Osteoblast (primary cell): Measurements from ENCODE around the gene DNHD1. TPM values are rescaled to one million over a fixed set of nuclear protein-coding genes. Genes with fewer than 3 reads are reported as not detected.

ENCODE experiments used
- DNase-seq: peaks from one replicate; pipeline ENCODE4 v3.0.0; 2011; ENCODE audit warnings: low spot score, mixed read lengths; ENCODE audit not compliant: insufficient read length; ENCODE audit errors: missing footprints
- H2AFZ ChIP-seq: 2 replicates; pipeline ENCODE4 v1.6.0; 2011; ENCODE audit warnings: mild to moderate bottlenecking, low read length
- H3K27ac ChIP-seq: 2 replicates; pipeline ENCODE4 v1.5.1; 2011; ENCODE audit warnings: mild to moderate bottlenecking, low read depth, low read length, moderate library complexity
- H3K27me3 ChIP-seq: 2 replicates; pipeline ENCODE4 v1.6.0; 2012; ENCODE audit warnings: mild to moderate bottlenecking, control low read depth, inconsistent platforms, low read length, moderate library complexity; ENCODE audit not compliant: insufficient read depth
- H3K36me3 ChIP-seq: 2 replicates; pipeline ENCODE4 v1.5.1; 2011; ENCODE audit warnings: mild to moderate bottlenecking, low read length, control low read depth, moderate library complexity; ENCODE audit not compliant: insufficient read depth
- H3K4me1 ChIP-seq: 2 replicates; pipeline ENCODE4 v1.5.1; 2011; ENCODE audit warnings: mild to moderate bottlenecking, low read length, control low read depth, moderate library complexity; ENCODE audit not compliant: insufficient read depth
- H3K4me2 ChIP-seq: 2 replicates; pipeline ENCODE4 v1.6.0; 2011; ENCODE audit warnings: mild to moderate bottlenecking, low read length; ENCODE audit not compliant: insufficient read depth
- H3K4me3 ChIP-seq: fragments of 200-600 bp; sonication (generic); 3 replicates; pipeline ENCODE4 v1.5.1; 2012; ENCODE audit warnings: mild to moderate bottlenecking, low read length, inconsistent platforms; ENCODE audit not compliant: insufficient read depth
- H3K79me2 ChIP-seq: 2 replicates; pipeline ENCODE4 v1.6.0; 2012; ENCODE audit warnings: mild to moderate bottlenecking, low read length, control low read depth, inconsistent platforms; ENCODE audit not compliant: insufficient read depth
- H3K9me3 ChIP-seq: 2 replicates; pipeline ENCODE4 v1.5.1; 2011; ENCODE audit warnings: low read depth, low read length, control low read depth
- H4K20me1 ChIP-seq: 2 replicates; pipeline ENCODE4 v1.6.0; 2012; ENCODE audit warnings: mild to moderate bottlenecking, low read length, control low read depth; ENCODE audit not compliant: insufficient read depth
- total RNA-seq: library from RNA; depleted of rRNA; stranded (reverse); fragments of >200 nt; gene quantifications from 2 replicates; pipeline ENCODE4 v1.2.3, GENCODE V29; 2012
- TF ChIP-seq, protein P1 (sequence below): IDR thresholded peaks from 2 replicates; pipeline ENCODE4 v1.5.1; 2011; ENCODE audit warnings: mild to moderate bottlenecking, low read depth, low read length, moderate library complexity; ENCODE audit errors: extremely low read depth

DNHD1 gene
- total RNA-seq, 1 donor, result 9.0 TPM

DNA sequence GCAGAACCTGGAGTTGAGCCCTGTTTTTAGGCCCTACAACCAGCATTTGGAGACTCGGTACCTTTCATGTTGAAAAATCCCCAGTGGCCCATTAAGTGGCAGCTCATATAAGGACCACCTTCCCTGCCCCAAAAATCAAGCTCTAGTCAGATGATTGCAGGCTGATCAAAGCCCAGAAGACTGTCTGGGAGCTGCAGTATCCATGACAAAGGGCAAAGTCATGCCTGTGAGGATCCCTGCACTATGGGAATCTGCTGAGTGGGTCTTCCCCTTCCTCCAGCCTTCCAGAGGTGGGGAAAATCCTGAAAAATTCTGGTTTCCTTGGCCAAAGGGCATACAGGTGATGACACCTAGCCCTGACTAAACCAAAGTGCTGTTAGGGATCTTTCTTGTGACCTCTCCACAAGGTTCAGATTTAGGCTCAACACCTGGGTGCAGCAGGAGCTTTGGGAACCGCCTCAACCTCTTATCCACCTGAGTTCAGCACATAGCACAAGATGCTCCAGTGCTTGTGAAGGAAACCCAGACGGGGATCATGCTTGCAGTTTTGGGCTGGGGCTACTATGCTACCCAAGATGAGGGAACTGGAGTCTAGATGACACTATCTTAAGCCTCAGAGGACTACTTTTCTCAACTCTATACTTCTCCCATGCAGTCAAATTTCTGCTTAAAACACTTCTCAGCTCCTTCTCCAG lies 22.1 kb upstream of the DNHD1 start:
- H3K27ac ChIP-seq, result peak overlapping the region; percentile 85
- peaks cover 14% of the 10 kb centered on the region for H4K20me1 ChIP-seq
- peaks cover 47% of the 10 kb centered on the region for H3K79me2 ChIP-seq
- H3K4me2 ChIP-seq, result peak overlapping the region; percentile 96
- no peak overlapping the region for H3K4me3 ChIP-seq
- peaks cover 33% of the 10 kb centered on the region for H3K36me3 ChIP-seq
- H3K9me3 ChIP-seq, result no peaks in the 10 kb centered on the region
- peaks cover 20% of the 10 kb centered on the region for H3K4me1 ChIP-seq
- no peaks in the 10 kb centered on the region for H3K27me3 ChIP-seq
- TF ChIP-seq, protein P1, sequence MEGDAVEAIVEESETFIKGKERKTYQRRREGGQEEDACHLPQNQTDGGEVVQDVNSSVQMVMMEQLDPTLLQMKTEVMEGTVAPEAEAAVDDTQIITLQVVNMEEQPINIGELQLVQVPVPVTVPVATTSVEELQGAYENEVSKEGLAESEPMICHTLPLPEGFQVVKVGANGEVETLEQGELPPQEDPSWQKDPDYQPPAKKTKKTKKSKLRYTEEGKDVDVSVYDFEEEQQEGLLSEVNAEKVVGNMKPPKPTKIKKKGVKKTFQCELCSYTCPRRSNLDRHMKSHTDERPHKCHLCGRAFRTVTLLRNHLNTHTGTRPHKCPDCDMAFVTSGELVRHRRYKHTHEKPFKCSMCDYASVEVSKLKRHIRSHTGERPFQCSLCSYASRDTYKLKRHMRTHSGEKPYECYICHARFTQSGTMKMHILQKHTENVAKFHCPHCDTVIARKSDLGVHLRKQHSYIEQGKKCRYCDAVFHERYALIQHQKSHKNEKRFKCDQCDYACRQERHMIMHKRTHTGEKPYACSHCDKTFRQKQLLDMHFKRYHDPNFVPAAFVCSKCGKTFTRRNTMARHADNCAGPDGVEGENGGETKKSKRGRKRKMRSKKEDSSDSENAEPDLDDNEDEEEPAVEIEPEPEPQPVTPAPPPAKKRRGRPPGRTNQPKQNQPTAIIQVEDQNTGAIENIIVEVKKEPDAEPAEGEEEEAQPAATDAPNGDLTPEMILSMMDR, result no peak
- no peak overlapping the region for H2AFZ ChIP-seq
- DNase-seq, result no peak

DNA sequence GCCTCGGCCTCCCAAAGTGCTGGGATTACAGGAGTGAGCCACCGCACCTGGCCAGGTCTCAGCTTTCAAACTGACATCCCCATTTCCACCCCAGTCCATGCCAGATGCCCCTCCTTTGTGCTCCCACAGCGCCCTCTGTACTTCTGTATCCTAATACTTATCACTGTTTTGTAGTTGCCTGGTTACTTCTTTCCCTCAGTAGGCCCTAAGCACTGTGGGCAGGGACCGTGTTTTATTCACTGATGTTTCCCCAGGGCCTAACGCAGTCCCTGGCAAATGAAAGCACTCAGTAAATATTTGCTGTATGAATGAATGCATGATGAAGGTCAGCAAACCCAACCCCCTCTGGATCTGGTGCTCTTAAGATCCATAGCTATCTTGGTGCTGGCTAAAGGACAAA lies 21.1 kb upstream of the DNHD1 start:
- Histone ChIP-seq H3K9me3 (no peaks in the 10 kb centered on the region), H3K4me2 (no peak overlapping the region), H2AFZ (no peak overlapping the region), H3K79me2 (peaks cover 52% of the 10 kb centered on the region), H4K20me1 (peaks cover 17% of the 10 kb centered on the region), H3K4me1 (peaks cover 29% of the 10 kb centered on the region), H3K27ac (no peak overlapping the region), H3K36me3 (peaks cover 34% of the 10 kb centered on the region), H3K27me3 (no peaks in the 10 kb centered on the region), H3K4me3 (no peak overlapping the region)
- no peak for DNase-seq
- TF ChIP-seq, protein P1, result no peak

DNA sequence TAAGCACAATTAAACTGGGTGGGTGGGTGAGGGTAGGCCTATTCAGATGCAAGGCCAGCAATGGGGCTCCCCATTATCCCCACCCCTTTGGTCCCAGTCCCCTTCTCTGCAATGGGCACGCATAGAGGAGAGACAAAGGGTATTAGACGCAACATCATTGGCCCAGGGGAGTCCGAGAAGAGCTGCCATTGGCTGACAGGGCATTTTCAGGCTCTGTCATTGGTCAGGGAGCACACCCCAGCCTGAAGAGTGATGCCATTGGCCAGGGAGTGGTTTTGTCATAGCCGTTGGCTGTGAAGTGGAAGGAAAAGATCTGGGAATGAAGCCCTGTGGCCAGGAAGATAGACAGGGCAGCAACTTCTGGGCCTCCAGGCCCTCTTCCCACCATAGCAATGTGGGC lies 20.5 kb upstream of the DNHD1 start:
- peaks cover 29% of the 10 kb centered on the region for H3K4me1 ChIP-seq
- H3K36me3 ChIP-seq, result peaks cover 34% of the 10 kb centered on the region
- H3K27ac ChIP-seq, result no peak overlapping the region
- H3K9me3 ChIP-seq, result no peaks in the 10 kb centered on the region
- H3K79me2 ChIP-seq, result peaks cover 50% of the 10 kb centered on the region
- no peaks in the 10 kb centered on the region for H3K27me3 ChIP-seq
- no peak for DNase-seq
- TF ChIP-seq, protein P1, result no peak
- no peak overlapping the region for H2AFZ ChIP-seq
- H4K20me1 ChIP-seq, result peaks cover 18% of the 10 kb centered on the region
- H3K4me3 ChIP-seq, result no peak overlapping the region
- no peak overlapping the region for H3K4me2 ChIP-seq

DNA sequence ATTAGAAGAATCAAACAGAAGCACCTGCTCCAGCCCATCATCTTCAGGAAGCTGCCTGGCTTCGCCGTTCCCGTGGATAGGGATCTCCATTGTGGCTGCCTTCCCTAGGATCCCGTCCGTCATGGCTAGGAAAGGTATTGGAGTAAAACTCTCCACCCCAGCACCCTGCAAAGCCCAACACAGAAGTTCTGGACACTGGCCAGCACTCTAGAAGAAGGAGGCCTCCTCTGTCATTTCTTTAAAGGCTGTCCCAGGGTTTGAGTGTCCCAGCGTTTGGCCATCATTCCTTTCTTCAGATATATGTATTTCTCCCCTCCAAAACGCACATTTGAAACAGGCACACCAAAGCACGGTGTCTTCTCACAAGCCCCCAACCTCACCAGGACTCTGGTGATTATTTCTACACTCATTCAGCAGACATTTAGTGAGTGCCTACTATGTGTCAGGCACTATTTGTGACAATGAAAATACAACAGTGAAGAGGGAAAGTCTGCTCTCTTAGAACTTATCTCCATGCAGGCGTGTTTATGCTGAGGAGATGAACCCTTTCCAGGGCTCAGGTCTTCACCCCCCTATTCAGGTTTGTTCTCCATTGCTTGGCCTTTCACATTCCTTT lies 16.7 kb upstream of the DNHD1 start:
- Histone ChIP-seq H3K4me3 (peak overlapping the region; percentile 99), H3K4me1 (peaks cover 26% of the 10 kb centered on the region), H3K27ac (peak overlapping the region; percentile 97), H2AFZ (peak overlapping the region; percentile 79), H3K36me3 (peaks cover 64% of the 10 kb centered on the region), H3K9me3 (no peaks in the 10 kb centered on the region), H3K27me3 (no peaks in the 10 kb centered on the region), H3K79me2 (peaks cover 67% of the 10 kb centered on the region), H3K4me2 (peak overlapping the region; percentile 94), H4K20me1 (peaks cover 30% of the 10 kb centered on the region)
- TF ChIP-seq, protein P1, result no peak
- DNase-seq, result peak; percentile 65
